K562 (cell line): Measurements from ENCODE around the gene CES1.
"Not testable (repeated sequence)": the region's sequence is repeated elsewhere in the genome, so short reads cannot be mapped to it uniquely, and the experiment has no call there.

ENCODE experiments used
- BCOR ChIP-seq: fragments of 450-650 bp; IDR thresholded peaks from 2 replicates; pipeline ENCODE4 v1.6.1; 2016
- CTCF ChIP-seq, 3 experiments: IDR thresholded peaks in 2 of 3; conservative IDR thresholded peaks in 1 of 3; 2 replicates each; pipeline ENCODE4 v1.5.1; 2011 to 2012; ENCODE audit warnings: low read length in 3 of 3, mild to moderate bottlenecking in 3 of 3, control low read depth in 2 of 3, improper control_type of control experiment in 1 of 3, inconsistent platforms in 1 of 3, low read depth in 1 of 3, mixed read lengths in 1 of 3, moderate library complexity in 1 of 3; ENCODE audit not compliant: insufficient read depth in 2 of 3
- HDGF ChIP-seq: fragments of 450-650 bp; IDR thresholded peaks from 2 replicates; pipeline ENCODE4 v1.6.1; 2016
- HIVEP1 ChIP-seq: fragments of 250-450 bp; sonication (Bioruptor Pico); IDR thresholded peaks from 2 replicates; pipeline ENCODE4 v1.4.0; 2020; ENCODE audit warnings: mild to moderate bottlenecking
- ZNF184 ChIP-seq: sonication (generic); formaldehyde crosslinking; IDR thresholded peaks from 2 replicates; pipeline ENCODE4 v1.5.0; 2020; ENCODE audit warnings: missing genetic modification reagents

- TF ChIP-seq HDGF; ZNF184 (CRISPR knock-in tag); BCOR; CTCF (IDR thresholded peaks at IDR 0.05 in 2 of 3, conservative IDR thresholded peaks at IDR 0.05 in 1 of 3; ENCODE audit: insufficient read depth in 2 of 3, low read depth in 1 of 3, low read length in 3 of 3); HIVEP1: not testable (repeated sequence)
Measured at GRCh38 chr16:55759965-55760309, 73.0 kb downstream of the CES1 start.
